ENCODE data around the gene APBA1.

DNA sequence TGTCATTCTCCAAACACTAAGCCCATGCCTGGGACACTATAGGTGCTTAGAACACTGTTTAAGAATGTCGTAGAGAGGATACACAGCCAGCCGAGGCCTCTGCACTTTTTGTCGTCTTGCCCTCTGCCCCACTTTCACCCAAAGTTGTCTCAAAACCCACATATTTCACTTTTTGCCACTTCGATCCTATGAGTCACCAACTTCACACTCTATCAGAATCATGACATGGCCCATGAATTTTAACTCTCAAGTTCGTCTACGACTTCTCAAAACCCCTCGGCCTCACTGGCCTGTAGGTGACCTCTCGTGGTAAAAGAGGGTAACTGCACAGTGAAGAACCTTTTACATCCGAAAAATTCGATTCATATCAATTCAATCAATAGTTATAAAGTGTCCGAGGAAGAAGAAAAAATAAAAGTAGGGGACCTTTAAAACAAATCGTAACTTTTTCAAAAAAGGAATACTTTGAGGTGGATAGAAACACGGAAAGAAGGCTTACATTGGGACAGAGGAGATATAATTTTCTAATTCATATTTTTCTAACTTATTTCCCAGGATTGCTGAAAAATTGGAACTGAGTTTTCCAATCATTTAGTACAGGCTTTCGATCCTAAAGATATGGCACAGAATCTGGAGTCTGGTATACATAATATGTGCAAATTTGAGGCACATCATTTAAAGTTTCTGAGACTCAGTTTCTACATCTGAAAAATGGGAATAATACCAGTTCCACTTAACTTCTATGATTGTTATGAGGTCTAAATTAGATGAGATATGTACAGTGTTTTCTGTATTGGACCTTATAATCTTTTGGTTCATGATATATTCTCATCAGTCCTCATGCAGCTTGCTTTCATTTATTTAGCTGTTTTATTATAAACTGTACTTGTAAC lies 122.6 kb downstream of the APBA1 start:
- TF ChIP-seq POLR2AphosphoS5 (IDR thresholded peaks at IDR 0.05; ENCODE audit: low read depth, low read length) (no peak), SIN3A (IDR thresholded peaks at IDR 0.05; ENCODE audit: borderline replicate concordance, insufficient read depth, low read length) (no peak), TAF1 (IDR thresholded peaks at IDR 0.05; ENCODE audit: borderline replicate concordance, insufficient read depth, low read length) (no peak)
- TF ChIP-seq, protein P1, sequence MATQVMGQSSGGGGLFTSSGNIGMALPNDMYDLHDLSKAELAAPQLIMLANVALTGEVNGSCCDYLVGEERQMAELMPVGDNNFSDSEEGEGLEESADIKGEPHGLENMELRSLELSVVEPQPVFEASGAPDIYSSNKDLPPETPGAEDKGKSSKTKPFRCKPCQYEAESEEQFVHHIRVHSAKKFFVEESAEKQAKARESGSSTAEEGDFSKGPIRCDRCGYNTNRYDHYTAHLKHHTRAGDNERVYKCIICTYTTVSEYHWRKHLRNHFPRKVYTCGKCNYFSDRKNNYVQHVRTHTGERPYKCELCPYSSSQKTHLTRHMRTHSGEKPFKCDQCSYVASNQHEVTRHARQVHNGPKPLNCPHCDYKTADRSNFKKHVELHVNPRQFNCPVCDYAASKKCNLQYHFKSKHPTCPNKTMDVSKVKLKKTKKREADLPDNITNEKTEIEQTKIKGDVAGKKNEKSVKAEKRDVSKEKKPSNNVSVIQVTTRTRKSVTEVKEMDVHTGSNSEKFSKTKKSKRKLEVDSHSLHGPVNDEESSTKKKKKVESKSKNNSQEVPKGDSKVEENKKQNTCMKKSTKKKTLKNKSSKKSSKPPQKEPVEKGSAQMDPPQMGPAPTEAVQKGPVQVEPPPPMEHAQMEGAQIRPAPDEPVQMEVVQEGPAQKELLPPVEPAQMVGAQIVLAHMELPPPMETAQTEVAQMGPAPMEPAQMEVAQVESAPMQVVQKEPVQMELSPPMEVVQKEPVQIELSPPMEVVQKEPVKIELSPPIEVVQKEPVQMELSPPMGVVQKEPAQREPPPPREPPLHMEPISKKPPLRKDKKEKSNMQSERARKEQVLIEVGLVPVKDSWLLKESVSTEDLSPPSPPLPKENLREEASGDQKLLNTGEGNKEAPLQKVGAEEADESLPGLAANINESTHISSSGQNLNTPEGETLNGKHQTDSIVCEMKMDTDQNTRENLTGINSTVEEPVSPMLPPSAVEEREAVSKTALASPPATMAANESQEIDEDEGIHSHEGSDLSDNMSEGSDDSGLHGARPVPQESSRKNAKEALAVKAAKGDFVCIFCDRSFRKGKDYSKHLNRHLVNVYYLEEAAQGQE (IDR thresholded peaks at IDR 0.05; ENCODE audit: insufficient read depth in 1 of 2, low read depth in 2 of 2, low read length in 2 of 2): no peak

All from PFSK-1 (cell line).